GM12864 (cell line): ENCODE measurements around the gene EPS8L3.

Source experiments
- DNase-seq: peaks from one replicate; pipeline ENCODE4 v3.0.0-alpha.2; 2011; ENCODE audit warnings: low read depth
- H3K4me3 ChIP-seq: 2 replicates; pipeline ENCODE4 v1.5.1; 2011; ENCODE audit warnings: mild to moderate bottlenecking, low read depth, low read length, control low read depth
- TF ChIP-seq, protein P1 (sequence below): IDR thresholded peaks from 2 replicates; pipeline ENCODE4 v1.5.1; 2011; ENCODE audit warnings: low read depth, mild to moderate bottlenecking, moderate library complexity, low read length, control low read depth, inconsistent platforms; ENCODE audit errors: missing control alignments

EPS8L3 gene

DNA sequence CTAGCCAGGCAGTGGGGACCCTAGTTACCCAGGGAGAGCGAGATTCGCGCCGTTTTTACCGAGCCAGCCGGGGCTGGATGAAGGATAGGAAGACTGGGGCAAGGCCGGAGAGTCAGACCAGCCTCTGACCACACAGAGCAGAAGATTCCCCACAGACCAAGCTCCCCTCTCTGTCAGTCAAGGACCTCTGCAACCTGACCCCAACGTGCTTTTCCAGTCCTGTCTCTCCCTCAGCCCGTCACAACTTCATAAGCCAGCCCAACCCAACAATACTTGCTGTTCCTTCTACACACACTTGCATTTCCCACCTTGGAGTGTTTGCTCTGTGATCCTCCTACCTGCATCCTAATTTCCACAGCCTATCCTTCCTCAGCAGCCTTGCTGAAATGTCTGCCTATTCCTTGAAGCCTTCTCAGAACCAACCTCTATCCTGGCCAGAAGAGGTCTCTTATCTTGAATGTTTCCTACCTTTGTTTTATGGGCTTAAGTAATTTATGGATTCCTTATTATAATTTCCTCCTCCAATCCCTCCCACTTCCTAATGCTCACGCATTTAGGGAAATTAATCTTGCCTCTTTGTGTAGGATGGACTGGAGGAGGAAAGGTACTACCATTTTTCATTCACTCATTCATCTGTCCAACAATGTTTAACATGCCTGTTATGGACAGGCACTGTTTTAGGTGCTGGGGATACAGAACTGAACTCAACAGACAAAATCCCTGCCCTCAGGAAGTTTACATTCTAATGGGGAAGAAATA, 22.9 kb downstream of the EPS8L3 start, which contains the start of gene GSTM3:
Gene GSTM3, minus strand, starts transcription at position 424 of the 759 bp plus-strand sequence. CDS start 751 bp downstream, outside the sequence.
- TF ChIP-seq, protein P1, sequence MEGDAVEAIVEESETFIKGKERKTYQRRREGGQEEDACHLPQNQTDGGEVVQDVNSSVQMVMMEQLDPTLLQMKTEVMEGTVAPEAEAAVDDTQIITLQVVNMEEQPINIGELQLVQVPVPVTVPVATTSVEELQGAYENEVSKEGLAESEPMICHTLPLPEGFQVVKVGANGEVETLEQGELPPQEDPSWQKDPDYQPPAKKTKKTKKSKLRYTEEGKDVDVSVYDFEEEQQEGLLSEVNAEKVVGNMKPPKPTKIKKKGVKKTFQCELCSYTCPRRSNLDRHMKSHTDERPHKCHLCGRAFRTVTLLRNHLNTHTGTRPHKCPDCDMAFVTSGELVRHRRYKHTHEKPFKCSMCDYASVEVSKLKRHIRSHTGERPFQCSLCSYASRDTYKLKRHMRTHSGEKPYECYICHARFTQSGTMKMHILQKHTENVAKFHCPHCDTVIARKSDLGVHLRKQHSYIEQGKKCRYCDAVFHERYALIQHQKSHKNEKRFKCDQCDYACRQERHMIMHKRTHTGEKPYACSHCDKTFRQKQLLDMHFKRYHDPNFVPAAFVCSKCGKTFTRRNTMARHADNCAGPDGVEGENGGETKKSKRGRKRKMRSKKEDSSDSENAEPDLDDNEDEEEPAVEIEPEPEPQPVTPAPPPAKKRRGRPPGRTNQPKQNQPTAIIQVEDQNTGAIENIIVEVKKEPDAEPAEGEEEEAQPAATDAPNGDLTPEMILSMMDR: no peak
- H3K4me3 ChIP-seq: peak within 1 kb of the TSS; percentile 56
- DNase-seq: no peak

DNA sequence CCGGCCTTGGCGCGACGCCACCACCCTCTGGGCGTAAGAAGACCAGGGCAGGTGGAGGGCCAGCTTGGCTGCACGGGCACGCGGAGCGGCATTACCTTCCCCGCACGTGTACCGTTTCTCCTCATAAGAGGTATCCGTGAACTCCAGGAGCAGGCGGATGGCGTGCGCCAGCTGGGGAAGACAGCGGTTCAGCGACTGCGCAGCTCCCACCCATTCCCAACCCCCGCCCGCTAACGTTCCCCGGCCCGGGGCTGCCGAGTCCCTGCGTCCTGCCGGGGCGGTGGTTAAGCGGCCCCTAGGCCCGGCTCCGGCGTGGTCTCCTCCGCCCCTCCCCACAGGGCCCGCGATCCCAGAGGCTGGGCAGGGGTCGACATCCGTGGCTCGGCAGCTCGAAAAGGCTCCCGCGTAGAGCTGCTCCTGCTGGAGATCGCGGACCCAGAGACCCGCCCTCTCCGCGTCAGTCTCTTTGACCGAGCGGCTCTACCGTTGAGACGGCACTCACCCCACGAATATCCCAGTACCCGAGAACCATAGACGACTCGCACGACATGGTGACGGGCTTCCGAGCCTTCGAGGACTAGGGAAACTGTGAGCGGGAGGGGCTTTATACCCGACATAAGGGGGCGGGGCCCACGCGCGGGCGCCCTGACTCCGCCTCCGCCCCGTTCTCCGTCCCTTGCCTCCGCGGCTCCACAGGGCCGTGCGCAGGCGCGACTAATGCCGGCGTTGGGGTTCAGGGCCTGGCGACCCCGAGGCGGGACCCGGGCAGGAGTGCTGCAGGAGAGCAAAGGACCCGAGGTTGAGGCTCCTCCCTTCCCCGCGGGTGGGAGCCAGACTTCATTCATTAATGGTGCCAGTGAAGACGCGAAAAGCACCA, 23.7 kb downstream of the EPS8L3 start:
- peak overlapping the region; percentile 56 for H3K4me3 ChIP-seq
- TF ChIP-seq, protein P1: no peak
- DNase-seq: peak; percentile 7

DNA sequence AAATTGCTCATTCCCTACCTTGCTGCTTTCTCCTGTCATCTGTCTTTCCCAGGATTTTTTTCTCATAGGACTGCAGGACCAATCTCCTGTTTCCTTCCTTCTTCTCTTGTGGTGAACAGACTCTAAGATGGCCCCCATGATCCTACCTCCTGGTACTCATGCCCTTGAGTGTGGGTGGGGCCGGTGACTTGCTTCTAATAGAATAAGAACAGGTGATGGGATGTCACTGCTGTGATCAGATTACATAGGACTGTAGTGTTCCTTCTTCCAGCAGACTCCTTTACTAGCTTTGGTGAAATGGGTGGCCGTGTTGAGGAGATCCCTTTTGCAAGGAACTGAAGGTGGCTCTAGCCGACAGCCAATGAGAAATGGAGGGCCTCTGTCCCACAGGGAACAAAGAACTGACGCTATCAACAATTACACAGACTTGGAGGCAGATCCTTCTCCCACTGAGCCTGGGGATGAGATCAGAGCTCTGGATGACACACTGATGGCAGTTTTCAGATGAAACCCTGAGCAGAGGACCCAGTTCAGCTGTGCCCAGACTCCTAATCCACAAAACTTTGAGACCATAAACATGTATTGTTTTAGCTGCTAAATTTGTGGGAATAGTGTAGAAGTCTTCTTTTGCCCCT, 30.4 kb downstream of the EPS8L3 start:
- TF ChIP-seq, protein P1: no peak
- DNase-seq: no peak
- H3K4me3 ChIP-seq: no peak overlapping the region

DNA sequence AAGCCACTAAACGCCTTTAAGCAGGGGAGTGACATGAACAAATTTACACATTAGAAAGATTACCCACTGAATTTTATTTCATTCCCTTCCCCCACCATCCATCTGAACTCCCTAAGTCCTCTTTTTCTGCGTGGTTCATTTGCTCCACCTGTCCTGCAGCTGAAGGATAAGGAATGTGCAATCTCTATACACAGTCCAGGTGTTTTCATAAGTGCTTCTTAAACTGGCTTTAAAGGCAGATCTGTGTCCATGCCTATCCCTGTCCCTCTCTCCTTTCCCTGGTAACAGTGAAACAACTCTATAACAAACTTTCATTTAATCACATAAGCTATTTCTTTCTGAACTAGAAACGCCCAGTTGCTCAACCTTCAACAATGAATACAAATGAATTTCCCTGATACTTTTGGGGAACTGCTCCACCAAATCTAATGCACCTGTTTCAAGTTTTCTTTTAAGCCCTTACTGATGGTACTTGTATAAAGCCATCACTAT, 31.3 kb downstream of the EPS8L3 start:
- no peak overlapping the region for H3K4me3 ChIP-seq
- no peak for DNase-seq
- TF ChIP-seq, protein P1: no peak

DNA sequence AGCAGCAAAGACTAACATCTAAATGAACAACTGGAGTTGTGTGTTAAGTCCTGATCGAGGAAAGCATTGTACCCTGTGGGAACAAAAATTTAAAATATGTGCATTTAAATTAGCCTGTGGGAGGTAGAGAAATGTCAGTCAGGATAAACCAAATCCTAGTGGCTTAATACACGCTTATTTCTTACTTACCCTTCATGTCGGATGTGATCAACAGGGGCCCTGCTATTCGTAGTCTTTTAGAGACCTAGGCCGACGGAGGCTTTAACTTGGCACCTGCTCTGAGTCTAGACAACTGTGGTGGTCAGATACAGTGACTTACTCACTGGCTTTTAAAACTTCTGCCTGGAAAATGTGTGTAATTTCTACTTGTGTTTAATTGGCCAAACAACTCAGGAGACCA, 33.1 kb downstream of the EPS8L3 start:
- DNase-seq: no peak
- TF ChIP-seq, protein P1: no peak
- H3K4me3 ChIP-seq: no peak overlapping the region

DNA sequence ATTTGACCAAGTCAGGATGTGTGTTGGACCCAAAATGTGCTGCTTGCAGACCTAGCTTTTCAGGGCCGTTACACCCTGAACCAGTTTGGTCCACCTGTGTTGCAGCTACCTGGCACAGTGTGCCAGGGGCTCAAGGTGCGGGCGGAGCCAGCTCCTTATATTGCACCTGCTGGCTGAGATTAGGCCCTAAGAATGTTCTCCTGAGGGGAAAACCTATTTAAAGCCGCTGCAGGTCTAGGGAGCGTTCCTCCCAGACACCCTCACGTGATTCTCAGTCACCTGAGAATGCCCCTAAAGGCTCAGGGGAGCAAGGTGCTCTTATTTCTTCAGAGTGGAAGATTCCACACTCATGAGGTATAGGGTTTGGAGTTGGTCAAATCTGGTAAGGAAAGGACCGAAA, 34.9 kb downstream of the EPS8L3 start:
- TF ChIP-seq, protein P1: no peak
- no peak overlapping the region for H3K4me3 ChIP-seq
- DNase-seq: no peak
